HG03139 (cell line): ENCODE measurements around the gene MRFAP1.
"Not testable (repeated sequence)": the region's sequence is repeated elsewhere in the genome, so short reads cannot be mapped to it uniquely, and the experiment has no call there.

ENCODE experiments used
- ATAC-seq: cut with Tn5 transposase; IDR thresholded peaks from one replicate; pipeline ENCODE4 v1.9.1; 2021; ENCODE audit not compliant: unreplicated experiment

MRFAP1 gene

DNA sequence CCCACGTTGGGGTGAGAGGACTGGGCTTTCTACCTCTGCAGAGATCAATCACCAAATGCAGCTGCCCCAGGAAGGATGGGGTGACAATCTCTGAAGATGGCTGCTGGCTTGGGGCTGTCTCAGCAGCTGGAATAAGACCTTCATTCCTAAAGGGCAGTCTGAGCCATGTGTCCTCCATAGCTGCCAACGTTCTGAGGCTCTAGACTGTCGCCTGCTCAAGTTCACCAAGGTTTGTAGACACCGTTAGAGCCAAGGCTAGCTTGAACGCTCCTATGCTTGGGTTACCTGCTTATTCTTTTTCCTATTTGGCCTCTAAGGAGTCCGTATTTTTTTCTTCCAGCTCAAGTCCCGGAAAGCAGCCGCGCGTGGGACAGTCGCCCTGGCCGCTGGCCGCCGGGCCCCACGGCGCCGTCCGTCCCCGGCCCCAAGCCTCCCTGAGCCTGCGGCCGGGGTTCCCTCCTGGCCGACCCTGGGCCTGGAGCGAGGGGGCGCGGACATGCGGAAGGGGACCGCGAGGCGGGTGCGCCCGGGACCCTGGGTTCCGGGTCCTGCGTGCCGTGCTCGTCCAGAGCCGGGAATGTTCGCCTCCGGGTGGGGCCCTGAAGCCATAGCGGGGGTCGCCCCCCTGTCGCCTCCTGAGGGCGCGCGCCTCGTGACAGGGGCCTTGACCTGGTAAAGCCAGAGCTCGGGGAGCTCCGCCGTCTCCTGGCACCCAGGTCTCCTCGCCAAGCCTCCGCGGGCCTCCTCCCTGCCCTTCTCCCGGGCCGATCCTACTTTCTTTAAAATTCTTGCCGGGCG, 23.3 kb downstream of the MRFAP1 start:
- no peak for ATAC-seq

DNA sequence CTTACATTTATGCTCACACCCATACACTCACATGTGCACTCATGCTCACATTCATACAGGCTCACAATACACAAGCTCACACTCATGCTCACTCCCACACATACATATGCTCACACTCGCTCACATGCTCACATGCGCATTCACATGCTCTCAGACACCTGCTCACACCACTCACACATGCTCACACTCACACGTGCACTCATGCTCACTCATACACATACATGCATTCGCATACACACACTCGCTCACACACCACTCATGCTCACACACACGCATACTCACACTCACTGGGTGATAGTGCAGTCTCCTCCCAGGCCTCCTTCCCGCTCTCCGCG, 24.8 kb downstream of the MRFAP1 start:
- no peak for ATAC-seq

DNA sequence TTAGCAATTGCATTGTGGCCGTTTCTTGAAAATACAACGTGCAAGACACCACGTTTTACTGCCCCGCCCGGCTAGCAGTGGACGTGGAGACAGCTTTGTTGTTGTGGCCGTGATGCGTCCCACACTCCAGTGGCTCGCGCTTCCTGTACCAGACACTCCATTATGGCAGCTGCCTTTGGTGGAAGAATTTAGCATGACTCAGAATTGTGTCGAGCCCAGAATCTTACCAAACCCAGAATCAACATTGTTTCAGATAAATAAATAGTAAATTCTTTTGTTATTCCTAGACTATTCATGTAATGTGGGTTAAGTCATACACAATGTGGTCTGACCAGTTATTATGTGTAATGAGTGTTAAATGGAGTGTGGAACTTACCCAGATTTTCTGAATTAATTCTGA, 27.9 kb downstream of the MRFAP1 start:
- ATAC-seq: no peak

DNA sequence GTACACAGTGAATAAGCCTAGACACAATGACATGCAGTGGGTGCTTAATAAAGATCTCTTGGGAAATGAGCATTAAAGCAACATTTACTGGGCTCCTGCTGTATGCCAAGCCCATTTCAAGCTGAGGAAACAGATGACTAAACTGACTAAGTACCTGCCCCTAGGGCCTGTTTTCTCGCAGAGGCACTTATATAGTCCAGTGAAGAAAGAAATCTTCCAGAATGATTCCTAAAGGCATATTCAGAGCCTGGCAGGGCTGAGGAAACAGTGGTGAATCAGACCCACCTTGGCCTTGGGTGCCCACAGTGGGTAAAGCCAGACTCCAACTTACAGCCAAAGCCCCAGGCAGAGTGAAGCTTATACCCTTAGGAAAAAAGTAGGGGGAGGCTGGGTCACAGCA, 31.2 kb downstream of the MRFAP1 start:
- no peak for ATAC-seq

- ATAC-seq: no peak
Observed at GRCh38 chr4:6672131-6672530, 31.6 kb downstream of the MRFAP1 start.

DNA sequence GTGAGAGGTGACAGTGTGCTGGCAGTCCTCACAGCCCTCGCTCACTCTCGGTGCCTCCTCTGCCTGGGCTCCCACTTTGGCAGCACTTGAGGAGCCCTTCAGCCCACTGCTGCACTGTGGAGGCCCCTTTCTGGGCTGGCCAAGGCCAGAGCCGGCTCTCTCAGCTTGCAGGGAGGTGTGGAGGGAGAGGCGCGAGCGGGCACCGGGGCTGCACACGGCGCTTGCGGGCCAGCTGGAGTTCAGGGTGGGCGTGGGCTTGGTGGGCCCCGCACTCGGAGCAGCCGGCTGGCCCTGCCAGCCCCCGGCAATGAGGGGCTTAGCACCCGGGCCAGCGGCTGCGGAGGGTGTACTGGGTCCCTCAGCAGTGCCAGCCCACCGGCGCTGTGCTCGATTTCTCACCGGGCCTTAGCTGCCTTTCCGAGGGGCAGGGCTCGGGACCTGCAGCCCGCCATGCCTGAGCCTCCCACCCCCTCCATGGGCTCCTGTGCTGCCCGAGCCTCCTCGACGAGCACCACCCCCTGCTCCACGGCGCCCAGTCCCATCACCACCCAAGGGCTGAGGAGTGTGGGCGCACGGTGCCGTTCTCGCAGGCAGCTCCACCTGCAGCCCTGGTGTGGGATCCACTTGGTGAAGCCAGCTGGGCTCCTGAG, 32.2 kb downstream of the MRFAP1 start:
- ATAC-seq: not testable (repeated sequence)

GRCh38 chr4:6673191-6673659, 32.7 kb downstream of the MRFAP1 start:
- not testable (repeated sequence) for ATAC-seq

DNA sequence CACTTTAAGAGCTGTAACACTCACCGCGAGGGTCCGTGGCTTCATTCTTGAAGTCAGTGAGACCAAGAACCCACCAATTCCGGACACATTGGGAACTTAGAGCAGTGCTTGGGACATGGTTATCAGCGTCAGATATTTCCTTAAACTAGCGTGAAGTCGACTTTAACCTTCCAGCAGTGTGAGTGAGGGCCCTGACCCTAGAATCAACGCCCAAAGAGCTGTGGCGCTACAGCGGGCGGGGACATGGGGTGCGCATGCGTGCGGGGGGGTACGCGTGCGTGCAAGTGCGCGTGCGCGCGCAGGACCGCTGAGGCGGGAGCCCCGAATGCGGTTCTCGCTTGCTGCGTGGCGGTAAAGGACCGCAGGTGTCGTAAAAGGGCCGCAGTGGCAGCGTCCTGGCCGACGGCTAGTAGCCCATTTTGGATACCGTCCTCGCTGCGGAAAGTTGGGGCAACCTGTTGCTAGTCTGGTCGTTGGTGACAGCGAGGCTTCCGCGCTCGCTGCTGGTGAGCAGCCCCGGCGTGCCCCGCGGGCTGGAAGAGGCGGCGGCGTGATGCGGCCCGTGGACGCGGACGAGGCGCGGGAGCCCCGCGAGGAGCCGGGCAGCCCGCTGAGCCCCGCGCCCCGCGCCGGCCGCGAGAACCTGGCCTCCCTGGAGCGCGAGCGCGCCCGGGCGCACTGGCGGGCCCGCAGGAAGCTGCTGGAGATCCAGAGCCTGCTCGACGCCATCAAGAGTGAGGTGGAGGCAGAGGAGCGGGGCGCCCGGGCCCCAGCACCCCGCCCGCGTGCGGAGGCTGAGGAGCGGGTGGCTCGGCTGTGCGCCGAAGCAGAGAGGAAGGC, 33.4 kb downstream of the MRFAP1 start:
- peak; percentile 70 for ATAC-seq

DNA sequence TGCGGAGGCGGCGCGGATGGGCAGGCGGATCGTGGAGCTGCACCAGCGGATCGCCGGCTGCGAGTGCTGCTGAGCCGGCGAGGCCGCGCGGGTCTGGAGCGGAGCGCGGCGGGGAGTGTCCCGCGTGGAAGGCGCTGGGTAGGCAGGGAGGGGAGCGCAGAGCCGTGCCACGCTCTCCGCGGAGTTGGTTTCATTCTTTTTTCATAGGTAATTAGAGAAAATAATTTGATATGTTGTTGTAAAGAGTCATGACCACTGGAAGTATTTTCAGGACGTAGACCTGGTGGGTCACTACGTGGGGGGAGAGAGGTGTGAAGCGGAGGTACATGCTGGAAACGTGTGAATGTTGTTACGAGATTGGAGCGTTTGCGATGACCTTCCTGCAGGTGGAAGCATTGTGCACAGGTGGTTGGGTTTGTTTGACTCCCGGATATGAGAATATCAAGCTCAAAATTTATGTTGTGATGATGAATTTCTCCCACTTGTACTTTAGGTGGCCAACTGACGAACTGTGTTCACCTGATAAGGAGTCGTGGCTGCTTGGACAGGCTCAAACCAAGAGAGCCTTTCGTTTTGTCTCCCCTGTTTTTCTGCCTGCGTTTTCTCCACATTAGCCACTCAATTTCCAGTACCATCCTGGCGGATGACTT, 34.1 kb downstream of the MRFAP1 start:
- peak; percentile 40 for ATAC-seq

GRCh38 chr4:6676722-6677558, 36.5 kb downstream of the MRFAP1 start:
- ATAC-seq: no peak

DNA sequence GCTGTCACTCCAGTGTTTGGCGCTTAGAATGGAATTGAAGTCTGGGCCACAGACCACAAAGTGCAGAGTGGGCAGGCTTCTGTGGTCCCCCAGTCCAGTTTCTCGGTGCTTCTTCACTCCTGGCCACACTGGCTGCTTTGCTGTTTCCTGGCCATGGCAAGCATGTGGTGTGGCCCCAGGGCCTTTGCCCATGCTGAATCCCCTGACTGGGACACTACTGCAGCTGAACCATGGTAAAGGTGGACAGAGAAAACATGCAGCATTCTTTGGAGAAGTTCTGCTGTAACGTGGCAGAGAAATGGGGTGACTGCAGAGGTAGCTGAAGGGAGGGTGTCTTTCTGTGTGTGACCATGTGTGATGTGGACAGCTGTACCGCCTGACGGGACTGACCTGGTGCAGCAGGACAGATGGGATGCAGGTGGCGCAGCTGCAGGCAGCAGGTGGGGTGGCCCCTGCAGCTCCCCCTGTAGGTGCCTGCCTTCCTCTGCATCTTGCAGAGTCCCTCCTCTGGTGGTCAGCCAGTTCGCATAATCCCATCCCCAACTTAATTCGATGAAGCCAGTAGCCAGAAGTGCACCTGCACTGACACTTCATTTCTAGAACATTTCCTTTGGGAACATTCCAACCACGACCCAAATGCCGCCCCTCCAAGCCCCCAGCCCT, 40.0 kb downstream of the MRFAP1 start:
- ATAC-seq: no peak

DNA sequence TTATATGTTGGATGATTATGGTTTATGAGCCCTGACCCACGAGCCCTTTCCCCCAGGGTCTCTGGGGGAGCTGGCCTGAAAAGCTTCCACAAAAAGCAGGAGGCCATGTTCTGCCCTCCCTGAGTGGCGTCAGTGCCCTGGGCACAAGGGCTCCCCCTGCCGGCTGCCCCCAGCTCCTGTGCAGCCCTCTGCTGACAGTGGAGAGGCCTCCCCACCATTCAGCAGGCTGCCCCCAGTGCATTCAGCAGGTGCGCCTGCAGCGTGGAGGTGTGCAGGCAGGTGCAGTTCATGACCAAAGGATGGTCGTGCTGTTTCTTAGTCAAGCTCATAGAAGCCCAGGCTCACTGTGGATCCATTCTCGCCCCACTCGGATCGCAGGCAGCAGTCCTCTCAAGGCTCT, 40.7 kb downstream of the MRFAP1 start:
- no peak for ATAC-seq

- no peak for ATAC-seq
Observed at GRCh38 chr4:6682862-6683590, 42.5 kb downstream of the MRFAP1 start.

- no peak for ATAC-seq
Observed at GRCh38 chr4:6684656-6685055, 44.2 kb downstream of the MRFAP1 start.

DNA sequence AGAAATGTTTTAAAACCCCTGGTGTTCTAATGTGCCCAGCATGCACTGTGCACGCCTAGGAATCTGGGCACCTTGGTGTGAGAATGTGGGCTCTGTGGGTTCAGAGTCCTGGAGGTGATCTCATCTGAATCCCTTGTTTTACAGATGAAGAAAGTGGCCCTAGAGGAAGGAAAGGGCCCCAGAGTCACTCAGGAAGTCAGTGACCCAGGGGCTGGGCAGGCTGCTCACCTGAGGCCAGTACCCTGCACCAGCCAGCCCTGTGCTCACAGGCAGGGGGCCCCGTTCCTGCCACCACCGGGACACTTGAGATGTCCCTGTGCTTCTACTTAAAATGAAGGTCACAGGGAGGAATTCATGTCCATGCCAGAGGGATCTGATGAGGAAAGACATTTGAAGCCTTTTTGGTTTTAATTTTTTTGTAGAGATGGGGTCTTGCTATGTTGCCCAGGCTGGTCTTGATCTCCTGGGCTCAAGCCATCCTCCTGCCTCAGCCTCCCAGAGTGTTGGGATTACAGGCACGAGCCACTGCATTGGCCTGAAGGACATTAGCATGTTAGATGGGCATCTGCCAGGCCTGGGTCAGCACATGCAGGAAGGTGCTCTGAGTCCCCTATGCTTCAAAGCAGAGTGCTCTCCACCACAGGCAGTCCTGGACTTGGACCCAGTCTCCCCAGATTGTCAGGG, 45.8 kb downstream of the MRFAP1 start:
- no peak for ATAC-seq

DNA sequence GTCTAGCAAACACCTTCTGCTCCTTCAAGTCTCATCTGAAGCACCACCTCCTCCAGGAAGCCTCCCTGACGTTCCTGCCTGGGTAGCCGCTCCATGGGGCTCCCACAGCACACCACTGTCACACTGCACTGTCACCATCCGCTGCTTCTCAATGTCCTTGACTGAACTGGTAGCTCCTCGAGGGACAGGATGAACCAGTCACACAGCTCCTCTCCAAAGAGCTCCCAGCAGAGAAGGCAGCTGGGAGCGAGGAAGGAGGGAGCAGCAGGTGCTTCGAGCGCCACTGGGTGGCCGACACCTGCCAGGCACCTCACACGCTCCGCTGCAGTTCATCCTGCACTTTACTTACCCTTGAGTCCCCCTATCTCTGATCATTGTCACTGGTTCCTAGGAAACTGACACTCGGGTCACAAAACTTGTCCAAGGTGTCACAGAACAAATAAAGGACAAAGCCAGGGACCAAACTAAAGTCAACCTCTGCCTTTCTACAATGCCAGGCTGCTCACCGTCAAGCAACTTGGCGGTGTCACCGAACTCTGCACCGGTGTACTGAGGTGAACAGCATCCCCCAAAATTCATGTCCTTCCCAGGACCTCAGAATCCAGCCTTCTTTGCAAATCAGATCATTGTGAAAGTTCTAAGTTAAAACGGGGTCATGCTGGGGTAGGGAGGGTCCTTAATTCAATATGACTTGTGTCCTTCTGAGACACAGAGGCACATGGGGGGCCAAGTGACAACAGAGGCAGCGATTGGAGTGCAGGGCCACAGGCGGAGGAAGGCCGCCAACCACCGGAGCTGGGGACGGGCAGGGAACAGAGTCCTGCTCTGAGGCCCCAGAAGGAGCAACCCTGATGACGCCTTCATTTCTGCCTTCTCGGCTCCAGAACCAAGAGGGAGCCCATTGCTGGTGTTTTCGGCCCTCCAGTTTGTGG, 47.7 kb downstream of the MRFAP1 start:
- no peak for ATAC-seq

GRCh38 chr4:6688879-6689505, 48.5 kb downstream of the MRFAP1 start:
- ATAC-seq: peak; percentile 66
